HEK293 (cell line): ENCODE data around the gene TSGA10IP.

Source experiments
- CTCF ChIA-PET: fragments of 350-600 bp; formaldehyde crosslinking; extraction: SDS; loops from one replicate; lab custom pipeline; 2021; ENCODE audit warnings: antibody characterized with exemption; lab: Yijun Ruan, JAX
- POLR2A ChIA-PET: fragments of 300-600 bp; formaldehyde crosslinking; extraction: SDS; loops from one replicate; lab custom pipeline; 2020; ENCODE audit warnings: antibody characterized with exemption, inconsistent platforms; lab: Yijun Ruan, JAX
- H3K27ac ChIP-seq: fragments of 200-500 bp; sonication (Bioruptor generic); 2 replicates; pipeline ENCODE4 v1.5.1; 2014; ENCODE audit warnings: low read depth, low read length, control low read depth, inconsistent platforms; ENCODE audit errors: extremely low read depth
- H3K36me3 ChIP-seq, 2 experiments: fragments of 200-500 bp in 1 of 2; sonication (Bioruptor generic) in 1 of 2; 1 replicate in 1 of 2; 2 replicates in 1 of 2; pipeline ENCODE4 v1.5.1; 2014 to 2017; ENCODE audit warnings: inconsistent platforms in 2 of 2, low read length in 2 of 2; ENCODE audit not compliant: control insufficient read depth in 2 of 2, insufficient read depth in 1 of 2
- H3K4me1 ChIP-seq: fragments of 200-500 bp; sonication (Bioruptor generic); 2 replicates; pipeline ENCODE4 v1.5.1; 2014; ENCODE audit warnings: mild to moderate bottlenecking, low read length, inconsistent platforms; ENCODE audit not compliant: control insufficient read depth, insufficient read depth
- H3K4me3 ChIP-seq: 2 replicates; pipeline ENCODE4 v1.5.1; 2011; ENCODE audit warnings: low read depth, mild to moderate bottlenecking, control low read depth, low read length, moderate library complexity
- H3K9me3 ChIP-seq: fragments of 200-500 bp; sonication (Bioruptor generic); 2 replicates; pipeline ENCODE4 v1.5.1; 2014; ENCODE audit warnings: low read depth, low read length, inconsistent platforms; ENCODE audit not compliant: control insufficient read depth, insufficient read depth
- BCL11A ChIP-seq: fragments of 450-650 bp; formaldehyde crosslinking; IDR thresholded peaks from 2 replicates; pipeline ENCODE4 v1.5.1; 2016; ENCODE audit warnings: low read depth, missing biosample characterization, missing genetic modification characterization
- GLI4 ChIP-seq: fragments of 450-650 bp; formaldehyde crosslinking; IDR thresholded peaks from 2 replicates; pipeline ENCODE4 v1.5.1; 2016; ENCODE audit warnings: missing biosample characterization, missing genetic modification characterization
- GLIS2 ChIP-seq: fragments of 450-650 bp; formaldehyde crosslinking; IDR thresholded peaks from 2 replicates; pipeline ENCODE4 v1.5.1; 2016; ENCODE audit warnings: missing biosample characterization, missing genetic modification characterization
- INSM2 ChIP-seq: fragments of 450-650 bp; formaldehyde crosslinking; IDR thresholded peaks from 2 replicates; pipeline ENCODE4 v1.5.1; 2016; ENCODE audit warnings: missing biosample characterization, missing genetic modification characterization
- PATZ1 ChIP-seq: fragments of 450-650 bp; formaldehyde crosslinking; IDR thresholded peaks from 2 replicates; pipeline ENCODE4 v1.5.1; 2016; ENCODE audit warnings: missing biosample characterization, missing genetic modification characterization
- PRDM6 ChIP-seq: fragments of 450-650 bp; formaldehyde crosslinking; IDR thresholded peaks from 2 replicates; pipeline ENCODE4 v1.5.1; 2017; ENCODE audit warnings: missing biosample characterization, missing genetic modification characterization
- REPIN1 ChIP-seq: fragments of 450-650 bp; formaldehyde crosslinking; IDR thresholded peaks from 2 replicates; pipeline ENCODE4 v1.5.1; 2017; ENCODE audit warnings: missing biosample characterization, missing genetic modification characterization, low read depth
- SP3 ChIP-seq: fragments of 450-650 bp; formaldehyde crosslinking; IDR thresholded peaks from 2 replicates; pipeline ENCODE4 v1.5.1; 2016; ENCODE audit warnings: missing biosample characterization, missing genetic modification characterization
- ZBTB49 ChIP-seq: fragments of 450-650 bp; formaldehyde crosslinking; IDR thresholded peaks from 2 replicates; pipeline ENCODE4 v1.5.1; 2016; ENCODE audit warnings: missing biosample characterization, missing genetic modification characterization, low read depth
- ZIC2 ChIP-seq: fragments of 450-650 bp; formaldehyde crosslinking; IDR thresholded peaks from 2 replicates; pipeline ENCODE4 v1.5.1; 2016; ENCODE audit warnings: missing biosample characterization, missing genetic modification characterization
- ZNF112 ChIP-seq: fragments of 450-650 bp; formaldehyde crosslinking; IDR thresholded peaks from 2 replicates; pipeline ENCODE4 v1.5.0; 2017; ENCODE audit warnings: missing biosample characterization, missing genetic modification characterization
- ZNF132 ChIP-seq: fragments of 450-650 bp; formaldehyde crosslinking; IDR thresholded peaks from 2 replicates; pipeline ENCODE4 v1.5.1; 2017; ENCODE audit warnings: missing biosample characterization, missing genetic modification characterization, borderline replicate concordance
- ZNF169 ChIP-seq: fragments of 450-650 bp; formaldehyde crosslinking; IDR thresholded peaks from 2 replicates; pipeline ENCODE4 v1.5.1; 2016; ENCODE audit warnings: missing biosample characterization, missing genetic modification characterization
- ZNF266 ChIP-seq: fragments of 450-650 bp; formaldehyde crosslinking; IDR thresholded peaks from 2 replicates; pipeline ENCODE4 v1.5.1; 2016; ENCODE audit warnings: missing biosample characterization, missing genetic modification characterization, low read depth
- ZNF335 ChIP-seq: fragments of 450-650 bp; formaldehyde crosslinking; conservative IDR thresholded peaks from 2 replicates; pipeline ENCODE4 v1.5.1; 2016; ENCODE audit warnings: missing biosample characterization, missing genetic modification characterization
- ZNF341 ChIP-seq: fragments of 450-650 bp; formaldehyde crosslinking; IDR thresholded peaks from 2 replicates; pipeline ENCODE4; 2016; ENCODE audit warnings: low read depth, missing biosample characterization, missing genetic modification characterization
- ZNF350 ChIP-seq: fragments of 450-650 bp; formaldehyde crosslinking; IDR thresholded peaks from 2 replicates; pipeline ENCODE4 v1.5.0; 2017; ENCODE audit warnings: missing biosample characterization, mild to moderate bottlenecking, missing genetic modification characterization
- ZNF521 ChIP-seq: fragments of 450-650 bp; formaldehyde crosslinking; IDR thresholded peaks from 2 replicates; pipeline ENCODE4 v1.5.1; 2017; ENCODE audit warnings: missing biosample characterization, mild to moderate bottlenecking, missing genetic modification characterization
- ZNF530 ChIP-seq: fragments of 450-650 bp; formaldehyde crosslinking; IDR thresholded peaks from 2 replicates; pipeline ENCODE4 v1.5.1; 2016; ENCODE audit warnings: low read depth, missing biosample characterization, missing genetic modification characterization
- ZNF548 ChIP-seq: fragments of 450-650 bp; formaldehyde crosslinking; IDR thresholded peaks from 2 replicates; pipeline ENCODE4 v1.5.1; 2016; ENCODE audit warnings: missing biosample characterization, missing genetic modification characterization
- ZNF560 ChIP-seq: fragments of 450-650 bp; formaldehyde crosslinking; IDR thresholded peaks from 2 replicates; pipeline ENCODE4 v1.5.1; 2017; ENCODE audit warnings: missing biosample characterization, missing genetic modification characterization, borderline replicate concordance
- ZNF571 ChIP-seq: fragments of 450-650 bp; formaldehyde crosslinking; IDR thresholded peaks from 2 replicates; pipeline ENCODE4 v1.5.0; 2017; ENCODE audit warnings: missing biosample characterization, missing genetic modification characterization
- ZNF585B ChIP-seq: fragments of 450-650 bp; formaldehyde crosslinking; IDR thresholded peaks from 2 replicates; pipeline ENCODE4 v1.5.1; 2016; ENCODE audit warnings: missing biosample characterization, missing genetic modification characterization
- ZNF623 ChIP-seq: fragments of 450-650 bp; formaldehyde crosslinking; IDR thresholded peaks from 2 replicates; pipeline ENCODE4 v1.5.1; 2016; ENCODE audit warnings: missing biosample characterization, missing genetic modification characterization
- ZNF626 ChIP-seq: fragments of 450-650 bp; sonication (Bioruptor Pico); formaldehyde crosslinking; IDR thresholded peaks from 2 replicates; pipeline ENCODE4 v1.5.1; 2018; ENCODE audit warnings: missing biosample characterization, missing genetic modification characterization, inconsistent platforms
- ZNF777 ChIP-seq: fragments of 450-650 bp; formaldehyde crosslinking; IDR thresholded peaks from 2 replicates; pipeline ENCODE4 v1.5.1; 2017; ENCODE audit warnings: missing biosample characterization, missing genetic modification characterization, borderline replicate concordance
- ZSCAN16 ChIP-seq: fragments of 450-650 bp; formaldehyde crosslinking; IDR thresholded peaks from 2 replicates; pipeline ENCODE4 v1.5.1; 2016; ENCODE audit warnings: missing biosample characterization, missing genetic modification characterization
- ZSCAN30 ChIP-seq: fragments of 450-650 bp; IDR thresholded peaks from 2 replicates; pipeline ENCODE4 v1.5.1; 2018; ENCODE audit warnings: missing biosample characterization, mild to moderate bottlenecking, missing genetic modification characterization, moderate library complexity

Gene TSGA10IP

GRCh38 chr11:65915101-65915820, 30.0 kb upstream of the TSGA10IP start:
- ChIA-PET POLR2A (interaction anchor here (1.2 to 2.3 kb wide), 9 partner anchors 12 to 57 kb away, joined by 3 to 19 read pairs (median 6); partner anchors contain the start of genes CCDC85B, CFL1, FIBP and FOSL1), CTCF (interaction anchor here (0.6 to 11.8 kb wide), 5 partner anchors 13 to 1065 kb away, joined by 3 to 189 read pairs (median 4); partner anchors contain the start of genes AP5B1, CCDC85B and FIBP)
- no peaks in the 10 kb centered on the region for H3K9me3 ChIP-seq
- H3K27ac ChIP-seq = no peak overlapping the region
- no peaks in the 10 kb centered on the region for H3K36me3 ChIP-seq
- no peak for TF ChIP-seq REPIN1 (tag by site-specific recombination)
- TF ChIP-seq ZBTB49 = no peak
- TF ChIP-seq GLI4 (tag by site-specific recombination) = no peak
- no peak for TF ChIP-seq ZNF548 (tag by site-specific recombination)
- no peak for TF ChIP-seq INSM2 (tag by site-specific recombination)
- TF ChIP-seq ZNF777 = no peak
- TF ChIP-seq ZNF112 = no peak
- TF ChIP-seq SP3 = no peak
- TF ChIP-seq ZNF350 = no peak
- no peak for TF ChIP-seq ZNF521 (tag by site-specific recombination)
- TF ChIP-seq ZIC2 (tag by site-specific recombination) = peak; percentile 71
- no peak for TF ChIP-seq PATZ1 (tag by site-specific recombination)
- peak; percentile 30; the same call in 1 of the 2 replicates for TF ChIP-seq ZNF341
- TF ChIP-seq, all 188 proteins: peak for 2
- Histone ChIP-seq H3K4me1 (no peaks in the 10 kb centered on the region; the same call in 1 of the 2 replicates), H3K4me3 (no peak overlapping the region)

GRCh38 chr11:65915821-65916251, 29.4 kb upstream of the TSGA10IP start:
- ChIA-PET CTCF (interaction anchor here (0.6 to 11.8 kb wide), 3 partner anchors 14 to 120 kb away, joined by 3 to 189 read pairs (median 5); partner anchors contain the start of genes CCDC85B and FIBP), POLR2A (interaction anchor here (1.2 to 2.3 kb wide), 9 partner anchors 12 to 58 kb away, joined by 3 to 19 read pairs (median 6); partner anchors contain the start of genes CCDC85B, CFL1, FIBP and FOSL1)
- Histone ChIP-seq H3K27ac (no peak overlapping the region), H3K4me3 (no peak overlapping the region), H3K4me1 (no peaks in the 10 kb centered on the region; the same call in 1 of the 2 replicates), H3K36me3 (no peaks in the 10 kb centered on the region), H3K9me3 (no peaks in the 10 kb centered on the region)
- TF ChIP-seq ZSCAN16 (tag by site-specific recombination) = no peak
- no peak for TF ChIP-seq ZNF560 (tag by site-specific recombination)
- TF ChIP-seq ZNF341 = no peak
- peak; percentile 83 for TF ChIP-seq GLIS2 (tag by site-specific recombination)
- TF ChIP-seq PRDM6 = no peak
- no peak for TF ChIP-seq ZNF623
- no peak for TF ChIP-seq ZSCAN30 (tag by site-specific recombination)
- TF ChIP-seq ZNF132 (tag by site-specific recombination) = no peak
- TF ChIP-seq ZNF266 (tag by site-specific recombination) = no peak
- TF ChIP-seq ZNF585B (tag by site-specific recombination) = no peak
- TF ChIP-seq ZNF626 = no peak
- no peak for TF ChIP-seq ZNF169 (tag by site-specific recombination)
- no peak for TF ChIP-seq ZNF530 (tag by site-specific recombination)
- TF ChIP-seq BCL11A (tag by site-specific recombination) = 0 out of 2 replicates have a peak, but pooled peaks have one; percentile 26
- no peak for TF ChIP-seq ZNF571 (tag by site-specific recombination)
- TF ChIP-seq ZNF335 = no peak
